GM12891 (cell line): ENCODE measurements around the gene ZDHHC14.

Source experiments
- DNase-seq: peaks from one replicate; pipeline ENCODE4 v3.0.0; 2011; ENCODE audit warnings: low spot score; ENCODE audit not compliant: insufficient read length
- FAIRE-seq: peaks from 2 replicates; lab custom pipeline; 2011; peaks lifted over from hg19 to GRCh38; lab: Jason Lieb, UNC
- PAX5 ChIP-seq: IDR thresholded peaks from 2 replicates; pipeline ENCODE4 v1.6.1; 2011; ENCODE audit warnings: low read length, moderate library complexity, mild to moderate bottlenecking; ENCODE audit not compliant: insufficient read depth, severe bottlenecking
- POLR2A ChIP-seq: IDR thresholded peaks from 2 replicates; pipeline ENCODE4 v1.6.1; 2011; ENCODE audit warnings: low read depth, low read length, control low read depth
- POLR2AphosphoS5 ChIP-seq: IDR thresholded peaks from 2 replicates; pipeline ENCODE4 v1.6.1; 2011; ENCODE audit warnings: low read depth, low read length, control low read depth
- POU2F2 ChIP-seq: IDR thresholded peaks from 2 replicates; pipeline ENCODE4 v1.6.1; 2011; ENCODE audit warnings: low read depth, mild to moderate bottlenecking, control low read depth, low read length, moderate library complexity
- SPI1 ChIP-seq: IDR thresholded peaks from 2 replicates; pipeline ENCODE4 v1.6.1; 2011; ENCODE audit warnings: low read depth, low read length, control low read depth
- TAF1 ChIP-seq: IDR thresholded peaks from 2 replicates; pipeline ENCODE4 v1.6.1; 2011; ENCODE audit warnings: low read depth, low read length, control low read depth

Gene ZDHHC14

GRCh38 chr6:157651731-157652490, 270.9 kb downstream of the ZDHHC14 start:
- no peak for TF ChIP-seq TAF1
- TF ChIP-seq POLR2A: no peak
- FAIRE-seq: no peak
- no peak for DNase-seq

GRCh38 chr6:157652601-157653363, 271.8 kb downstream of the ZDHHC14 start:
- FAIRE-seq (no peak), DNase-seq (no peak)
- no peak for TF ChIP-seq POU2F2
- no peak for TF ChIP-seq POLR2AphosphoS5
- no peak for TF ChIP-seq POLR2A
- no peak for TF ChIP-seq PAX5
- TF ChIP-seq TAF1: no peak
- no peak for TF ChIP-seq SPI1

GRCh38 chr6:157653521-157653920, 272.5 kb downstream of the ZDHHC14 start:
- no peak for DNase-seq
- no peak for FAIRE-seq

DNA sequence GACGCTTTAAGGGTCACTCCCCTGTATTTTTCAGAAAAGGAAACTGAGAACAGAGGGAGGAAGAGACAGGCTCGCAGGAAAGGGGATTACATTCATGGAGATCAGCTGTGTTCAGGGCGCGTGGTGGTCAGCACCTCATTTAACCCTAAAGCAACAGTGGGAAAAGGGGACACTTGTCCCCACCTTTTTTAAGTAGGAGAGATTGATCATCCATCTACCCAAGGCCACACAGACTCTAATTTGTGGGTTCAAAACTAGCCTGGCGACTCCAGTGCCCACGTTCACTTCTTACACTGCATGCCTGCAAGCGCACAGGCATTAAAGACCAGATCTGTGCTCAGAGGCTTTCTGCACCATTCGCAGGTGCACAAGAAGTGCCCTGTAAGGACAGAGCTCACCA, 274.1 kb downstream of the ZDHHC14 start:
- TF ChIP-seq SPI1 (no peak), PAX5 (no peak), TAF1 (no peak), POLR2AphosphoS5 (no peak), POU2F2 (no peak), POLR2A (no peak)
- DNase-seq (no peak), FAIRE-seq (no peak)

More at GRCh38 chr6:157653521-157653920, 272.5 kb downstream of the ZDHHC14 start:
- TF ChIP-seq POLR2AphosphoS5 (no peak), PAX5 (no peak), POU2F2 (no peak), TAF1 (no peak), POLR2A (no peak), SPI1 (no peak)

GRCh38 chr6:157656437-157656997, 275.5 kb downstream of the ZDHHC14 start:
- no peak for FAIRE-seq
- TF ChIP-seq PAX5 (no peak), TAF1 (no peak), SPI1 (no peak), POU2F2 (no peak), POLR2AphosphoS5 (no peak), POLR2A (no peak)
- no peak for DNase-seq

DNA sequence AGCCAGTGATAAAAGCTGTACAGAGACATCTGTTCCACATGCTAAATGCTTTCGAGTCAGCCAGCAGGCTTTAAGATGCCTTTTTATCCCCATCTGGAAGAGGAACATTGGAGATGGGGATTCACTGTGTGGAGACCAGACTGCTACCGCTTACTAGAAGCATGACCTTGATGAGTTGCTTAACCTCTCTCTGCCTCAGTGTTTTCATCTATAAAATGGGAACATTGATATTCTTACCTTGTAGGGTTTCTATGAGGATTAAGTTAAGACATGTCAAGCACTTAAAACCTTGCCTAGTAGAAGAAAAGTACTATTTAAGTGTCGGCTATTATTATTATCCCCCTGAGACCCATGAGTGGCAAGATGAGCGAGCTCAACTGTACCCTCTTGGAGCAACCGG, 276.8 kb downstream of the ZDHHC14 start:
- FAIRE-seq: no peak
- TF ChIP-seq POLR2AphosphoS5 (no peak), POU2F2 (no peak), TAF1 (no peak)
- DNase-seq: no peak

DNA sequence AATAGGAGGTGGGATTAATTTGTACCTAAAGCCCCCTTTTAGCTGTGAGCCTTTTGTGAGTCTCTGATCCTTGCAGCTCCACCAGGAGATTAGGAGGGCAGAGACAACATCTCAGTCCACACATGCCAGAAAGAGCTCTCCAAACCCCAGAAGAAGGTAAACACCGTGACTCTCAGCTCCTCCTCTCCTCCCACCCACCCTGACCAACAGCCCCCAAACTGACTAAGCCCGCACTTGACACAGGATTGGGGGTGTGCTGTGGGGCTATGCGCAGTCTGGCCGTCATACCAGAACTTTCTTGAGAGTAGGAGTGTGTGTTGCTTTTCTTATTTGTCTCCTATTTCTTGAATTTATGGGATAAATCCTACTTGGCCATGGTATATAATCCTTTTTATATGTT, 277.3 kb downstream of the ZDHHC14 start:
- DNase-seq (no peak), FAIRE-seq (no peak)
- TF ChIP-seq PAX5 (no peak), POLR2AphosphoS5 (no peak)

DNA sequence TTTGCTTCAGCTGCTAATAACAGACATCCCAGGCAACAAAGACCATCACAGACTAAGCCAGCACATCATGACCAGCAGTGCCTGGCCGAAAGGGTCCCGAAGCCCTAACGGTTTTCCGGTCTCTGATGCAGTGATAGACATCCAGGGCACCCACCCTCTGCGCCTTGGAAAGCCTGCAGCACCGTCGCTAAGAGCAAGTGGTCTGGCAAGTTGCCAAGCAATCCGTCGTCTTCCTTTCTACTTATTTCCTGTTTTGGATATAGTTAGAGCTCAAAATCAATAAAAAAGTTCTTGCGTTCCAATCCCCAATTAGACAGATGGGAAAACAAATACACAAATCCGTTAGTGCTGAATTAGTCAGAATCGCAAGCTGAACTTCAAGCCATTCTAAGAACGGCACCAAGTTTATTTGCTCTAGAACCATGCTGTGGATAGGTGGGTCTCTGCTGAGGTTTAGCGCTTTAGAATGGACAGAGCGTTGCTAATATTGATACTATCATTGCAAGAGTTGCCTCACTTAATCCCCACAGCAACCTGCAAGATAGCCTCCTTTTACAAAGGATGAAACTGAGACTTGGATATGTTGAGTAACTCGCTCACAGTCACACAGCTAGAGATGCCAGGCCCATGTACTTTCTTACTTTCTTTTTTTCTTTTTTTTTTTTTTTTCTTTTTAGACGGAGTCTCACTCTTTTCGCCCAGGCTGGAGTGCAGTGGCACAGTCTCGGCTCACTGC, 278.7 kb downstream of the ZDHHC14 start:
- DNase-seq (no peak), FAIRE-seq (no peak)
- TF ChIP-seq POLR2A (no peak), POLR2AphosphoS5 (no peak), TAF1 (no peak), POU2F2 (no peak), SPI1 (no peak), PAX5 (no peak)

DNA sequence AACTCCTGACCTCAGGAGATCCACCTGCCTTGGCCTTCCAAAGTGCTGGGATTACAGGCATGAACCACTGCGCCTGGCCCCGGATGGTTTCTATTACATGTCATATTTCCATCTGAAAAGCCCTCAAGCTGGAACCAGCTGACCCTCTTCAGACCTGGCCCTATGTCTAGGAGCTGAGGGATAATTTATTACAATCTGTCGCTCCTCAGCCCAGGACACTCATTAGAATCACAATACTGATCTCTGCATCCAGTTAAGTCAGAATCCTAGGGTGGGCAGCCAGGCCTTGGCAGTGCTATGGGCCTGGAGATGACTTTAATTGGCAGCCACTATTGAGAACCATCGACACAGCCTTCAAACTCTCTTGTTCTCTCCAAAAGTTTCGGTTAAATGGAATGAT, 279.4 kb downstream of the ZDHHC14 start:
- TF ChIP-seq POLR2AphosphoS5 (no peak), TAF1 (no peak), POLR2A (no peak), SPI1 (no peak), POU2F2 (no peak), PAX5 (no peak)
- DNase-seq: no peak
- FAIRE-seq: no peak
